Gastrocnemius medialis (tissue), 4 donors: Measurements from ENCODE around the gene IDS. TPM values are rescaled to one million over a fixed set of nuclear protein-coding genes. Genes with fewer than 3 reads are reported as not detected.

Experiments
- ATAC-seq, 2 donors: fragments of 150-250 bp; one replicate each; pipeline ENCODE4 v1.9.1; 2016
- DNase-seq, 2 donors: peaks; one replicate each; pipeline ENCODE4 v3.0.0-alpha.2; 2019
- H3K27ac ChIP-seq, 4 donors: fragments of 200-600 bp; sonication (generic); 1 replicate in 1 of 4; 2 replicates in 3 of 4; pipeline ENCODE4 v1.5.1; 2016 to 2018; ENCODE audit warnings: mild to moderate bottlenecking in 2 of 4, moderate library complexity in 1 of 4
- H3K27me3 ChIP-seq, 3 donors: fragments of 200-600 bp; sonication (generic) in 2 of 3; 1 replicate in 1 of 3; 2 replicates in 2 of 3; pipeline versions ENCODE4 v1.5.1 to v1.6.0; 2016 to 2019; ENCODE audit warnings: mild to moderate bottlenecking in 1 of 3, moderate library complexity in 1 of 3
- H3K36me3 ChIP-seq, 2 donors: fragments of 200-600 bp; sonication (generic) in 1 of 2; one replicate each; pipeline ENCODE4 v1.5.1; 2017 to 2018
- H3K4me1 ChIP-seq, 2 donors: fragments of 200-600 bp; sonication (generic) in 1 of 2; one replicate each; pipeline ENCODE4 v1.5.1; 2016 to 2017; ENCODE audit warnings: mild to moderate bottlenecking in 2 of 2
- H3K4me3 ChIP-seq, 4 donors: fragments of 200-600 bp; sonication (generic) in 3 of 4; 1 replicate in 1 of 4; 2 replicates in 3 of 4; pipeline ENCODE4 v1.5.1; 2016 to 2019; ENCODE audit warnings: mild to moderate bottlenecking in 2 of 4
- H3K9me3 ChIP-seq, 3 donors: fragments of 200-600 bp; sonication (generic) in 2 of 3; 1 replicate in 1 of 3; 2 replicates in 2 of 3; pipeline ENCODE4 v1.5.1; 2016 to 2019
- POLR2A ChIP-seq, 2 donors: fragments of 450-650 bp; IDR thresholded peaks; one replicate each; pipeline ENCODE4 v1.6.1; 2017; ENCODE audit warnings: antibody characterized with exemption in 2 of 2, mild to moderate bottlenecking in 2 of 2, moderate library complexity in 2 of 2
- in situ Hi-C, 4 donors: fragments of 200-750 bp; cut with MboI; loops; one replicate each; pipeline versions ENCODE4 v1.15.0 to v1.8.0; 2017; ENCODE audit warnings: low sequenced_read_pairs in 4 of 4
- intact Hi-C: fragments of 100-400 bp; cut with DNase I; formaldehyde crosslinking; loops from one replicate; pipeline ENCODE4 v1.15.1; 2023; ENCODE audit warnings: low total_unique reads
- total RNA-seq, 4 donors: library from RNA; depleted of rRNA; stranded (reverse); fragments of >200 nt; gene quantifications; one replicate each; pipeline versions ENCODE4 v1.1.0 to v1.2.3, GENCODE V29; 2016
- TF ChIP-seq, protein P1 (sequence below), 5 experiments: fragments of 450-650 bp in 3 of 5; fragments of 200-600 bp in 2 of 5; sonication (generic) in 2 of 5; IDR thresholded peaks in 4 of 5; conservative IDR thresholded peaks in 1 of 5; 1 replicate in 4 of 5; 2 replicates in 1 of 5; pipeline ENCODE4 v1.5.1; 2016 to 2019; ENCODE audit warnings: antibody characterized with exemption in 5 of 5, mild to moderate bottlenecking in 3 of 5, moderate library complexity in 3 of 5

The IDS gene
- total RNA-seq, 4 donors from 2014 or later, result 28.4 to 44.2 (median 33.7) TPM

DNA sequence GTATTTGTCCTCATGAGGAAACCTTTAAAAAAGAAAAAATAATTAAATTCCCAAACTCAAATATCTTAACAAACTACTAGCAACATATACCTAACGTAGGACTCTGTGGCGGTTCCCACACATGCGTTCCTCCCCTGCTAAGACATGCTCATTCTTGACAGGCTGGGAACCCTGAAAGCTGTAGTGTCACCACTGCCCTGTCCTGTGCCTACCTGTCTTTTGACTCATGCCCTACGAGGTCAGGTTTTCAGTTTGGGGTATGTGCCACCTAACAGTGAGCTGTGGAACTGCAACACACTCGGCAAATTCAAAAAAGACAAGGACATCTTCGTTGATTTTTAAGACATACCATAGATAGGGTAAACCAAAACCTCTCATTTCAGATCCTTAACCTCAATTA, 17.8 kb downstream of the IDS start:
- peaks cover 0 to 27% of the 10 kb centered on the region in 2 donors for H3K36me3 ChIP-seq
- intact Hi-C loops, result loop anchor here (5.0 kb wide), 1 partner anchor 140 kb away; no protein-coding TSS in a partner anchor
- H3K9me3 ChIP-seq, result no peaks in the 10 kb centered on the region
- peaks cover 0 to 3% of the 10 kb centered on the region in 2 donors for H3K4me1 ChIP-seq
- TF ChIP-seq POLR2A (IDR thresholded peaks at IDR 0.05), result no peak
- TF ChIP-seq, protein P1, sequence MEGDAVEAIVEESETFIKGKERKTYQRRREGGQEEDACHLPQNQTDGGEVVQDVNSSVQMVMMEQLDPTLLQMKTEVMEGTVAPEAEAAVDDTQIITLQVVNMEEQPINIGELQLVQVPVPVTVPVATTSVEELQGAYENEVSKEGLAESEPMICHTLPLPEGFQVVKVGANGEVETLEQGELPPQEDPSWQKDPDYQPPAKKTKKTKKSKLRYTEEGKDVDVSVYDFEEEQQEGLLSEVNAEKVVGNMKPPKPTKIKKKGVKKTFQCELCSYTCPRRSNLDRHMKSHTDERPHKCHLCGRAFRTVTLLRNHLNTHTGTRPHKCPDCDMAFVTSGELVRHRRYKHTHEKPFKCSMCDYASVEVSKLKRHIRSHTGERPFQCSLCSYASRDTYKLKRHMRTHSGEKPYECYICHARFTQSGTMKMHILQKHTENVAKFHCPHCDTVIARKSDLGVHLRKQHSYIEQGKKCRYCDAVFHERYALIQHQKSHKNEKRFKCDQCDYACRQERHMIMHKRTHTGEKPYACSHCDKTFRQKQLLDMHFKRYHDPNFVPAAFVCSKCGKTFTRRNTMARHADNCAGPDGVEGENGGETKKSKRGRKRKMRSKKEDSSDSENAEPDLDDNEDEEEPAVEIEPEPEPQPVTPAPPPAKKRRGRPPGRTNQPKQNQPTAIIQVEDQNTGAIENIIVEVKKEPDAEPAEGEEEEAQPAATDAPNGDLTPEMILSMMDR (IDR thresholded peaks at IDR 0.05 in 4 of 5, conservative IDR thresholded peaks at IDR 0.05 in 1 of 5), result no peak
- in situ Hi-C loops, result no loop called here
- ATAC-seq (no peak), DNase-seq (no peak)
- H3K27me3 ChIP-seq, result no peaks in the 10 kb centered on the region
- no peak overlapping the region for H3K27ac ChIP-seq
- no peak overlapping the region for H3K4me3 ChIP-seq

DNA sequence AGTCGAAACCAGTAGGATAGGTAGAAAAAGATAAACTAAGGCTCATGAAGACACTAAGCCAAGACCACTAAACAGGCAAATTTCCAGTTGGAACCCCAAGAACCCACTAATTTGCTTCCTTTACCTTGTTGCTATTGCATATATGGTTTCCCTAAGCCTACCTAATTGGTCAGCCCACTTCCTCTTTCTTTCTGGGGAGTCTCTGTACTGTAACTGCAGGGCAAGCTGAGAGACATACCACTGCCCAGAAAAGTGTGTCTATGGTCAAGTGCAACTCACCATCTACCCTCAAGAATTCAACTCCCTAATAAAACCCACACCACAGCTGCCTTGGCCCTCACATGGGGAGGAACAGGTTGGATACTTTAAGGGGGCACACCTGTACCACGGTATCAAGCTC, 28.6 kb downstream of the IDS start:
- Histone ChIP-seq H3K4me1 (no peaks in the 10 kb centered on the region), H3K4me3 (no peak overlapping the region), H3K27ac (no peak overlapping the region), H3K27me3 (no peaks in the 10 kb centered on the region), H3K9me3 (no peaks in the 10 kb centered on the region), H3K36me3 (no peaks in the 10 kb centered on the region)
- intact Hi-C loops, result no loop called here
- no peak for TF ChIP-seq POLR2A (IDR thresholded peaks at IDR 0.05)
- TF ChIP-seq, protein P1 (IDR thresholded peaks at IDR 0.05 in 4 of 5, conservative IDR thresholded peaks at IDR 0.05 in 1 of 5), result no peak
- ATAC-seq (no peak), DNase-seq (no peak)
- in situ Hi-C loops, result no loop called here

DNA sequence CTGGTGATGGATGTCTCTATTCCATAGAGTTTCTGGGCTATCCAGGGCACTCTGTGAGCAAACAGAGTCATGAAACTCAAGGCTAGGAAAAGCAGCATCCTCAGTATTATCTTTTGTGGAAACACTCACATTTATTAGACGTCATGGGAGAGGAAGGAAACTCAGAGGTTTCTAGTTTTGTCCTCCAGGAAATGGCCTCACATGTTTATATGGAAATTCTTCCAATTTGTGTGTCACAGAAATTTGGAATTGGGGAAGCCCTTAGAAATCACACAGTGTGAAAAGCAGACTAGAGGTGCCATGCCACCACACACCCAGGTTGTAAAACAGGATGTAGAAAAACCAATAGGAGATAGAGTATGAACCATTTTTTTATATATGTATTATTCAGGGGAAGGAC, 31.1 kb downstream of the IDS start:
- no peaks in the 10 kb centered on the region for H3K36me3 ChIP-seq
- intact Hi-C loops (no loop called here), in situ Hi-C loops (no loop called here)
- TF ChIP-seq, protein P1 (IDR thresholded peaks at IDR 0.05 in 4 of 5, conservative IDR thresholded peaks at IDR 0.05 in 1 of 5), result no peak
- TF ChIP-seq POLR2A (IDR thresholded peaks at IDR 0.05), result no peak
- no peak overlapping the region for H3K4me3 ChIP-seq
- ATAC-seq, result no peak
- DNase-seq, result no peak
- H3K4me1 ChIP-seq, result no peaks in the 10 kb centered on the region
- H3K27me3 ChIP-seq, result no peaks in the 10 kb centered on the region
- no peak overlapping the region for H3K27ac ChIP-seq
- no peaks in the 10 kb centered on the region for H3K9me3 ChIP-seq

DNA sequence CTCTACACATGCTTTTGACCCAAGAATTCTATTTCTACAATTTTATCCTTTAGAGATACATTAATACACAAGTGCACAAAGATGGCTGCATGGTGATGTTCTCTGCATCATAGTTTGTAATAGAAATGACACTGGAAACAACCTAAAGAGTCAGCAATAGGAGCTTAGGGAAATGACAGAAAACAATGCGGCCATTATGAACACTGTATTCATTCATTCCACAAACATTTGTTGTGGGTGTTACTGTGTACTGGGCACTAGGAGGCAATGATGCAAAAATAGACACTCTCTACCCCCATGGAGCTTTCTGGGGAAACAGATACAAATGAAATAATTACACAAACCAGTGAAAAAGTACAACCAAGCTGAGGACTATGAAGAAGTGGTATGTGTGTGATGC, 32.0 kb downstream of the IDS start:
- TF ChIP-seq, protein P1 (IDR thresholded peaks at IDR 0.05 in 4 of 5, conservative IDR thresholded peaks at IDR 0.05 in 1 of 5), result no peak
- TF ChIP-seq POLR2A (IDR thresholded peaks at IDR 0.05), result no peak
- no peaks in the 10 kb centered on the region for H3K4me1 ChIP-seq
- ATAC-seq (no peak), DNase-seq (no peak)
- H3K4me3 ChIP-seq, result no peak overlapping the region
- intact Hi-C loops (no loop called here), in situ Hi-C loops (no loop called here)
- H3K27me3 ChIP-seq, result no peaks in the 10 kb centered on the region
- H3K27ac ChIP-seq, result no peak overlapping the region
- H3K36me3 ChIP-seq, result no peaks in the 10 kb centered on the region
- H3K9me3 ChIP-seq, result no peaks in the 10 kb centered on the region

DNA sequence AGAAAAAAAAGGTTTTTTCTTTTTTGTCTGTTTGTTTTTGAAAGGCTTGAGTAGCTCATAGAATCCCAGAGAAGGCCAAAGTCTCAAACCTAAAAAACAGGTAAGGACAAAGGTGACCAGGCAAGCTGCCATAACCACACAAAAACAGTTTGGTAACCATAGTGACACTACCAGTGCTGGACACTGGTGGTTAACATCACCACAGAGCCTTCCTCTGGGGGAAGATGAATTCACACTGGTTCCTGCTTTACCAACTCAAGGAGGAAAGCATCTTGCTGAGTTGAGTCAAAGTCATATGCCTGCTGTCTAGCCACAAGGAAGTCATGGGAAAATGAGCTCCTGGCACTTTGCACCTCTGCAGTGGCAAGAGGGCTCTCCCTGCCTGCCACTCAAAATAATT, 32.5 kb downstream of the IDS start:
- intact Hi-C loops, result no loop called here
- Histone ChIP-seq H3K4me3 (no peak overlapping the region), H3K27ac (no peak overlapping the region), H3K4me1 (no peaks in the 10 kb centered on the region), H3K27me3 (no peaks in the 10 kb centered on the region), H3K9me3 (no peaks in the 10 kb centered on the region), H3K36me3 (no peaks in the 10 kb centered on the region)
- DNase-seq (no peak), ATAC-seq (no peak)
- no peak for TF ChIP-seq POLR2A (IDR thresholded peaks at IDR 0.05)
- TF ChIP-seq, protein P1 (IDR thresholded peaks at IDR 0.05 in 4 of 5, conservative IDR thresholded peaks at IDR 0.05 in 1 of 5), result no peak
- in situ Hi-C loops, result no loop called here
